T-helper 2 cell treated with Interferon-gamma antibody and Interleukin-4, amounts not matched to agents 100 ng/mL and 5 ng/mL, for 36 hours (primary cell): ENCODE results near the gene YWHAQ. TPM values are rescaled to one million over a fixed set of nuclear protein-coding genes. Genes with fewer than 3 reads are reported as not detected.
"Not testable (repeated sequence)": the region's sequence is repeated elsewhere in the genome, so short reads cannot be mapped to it uniquely, and the experiment has no call there.

Experiments used
- intact Hi-C: fragments of 100-400 bp; cut with micrococcal nuclease; formaldehyde crosslinking; loops from one replicate; pipeline ENCODE4 v1.15.1; 2023
- total RNA-seq: library from RNA; stranded (reverse); gene quantifications from 2 replicates; pipeline ENCODE4 v1.2.3, GENCODE V29; 2022

Gene YWHAQ
- total RNA-seq, 1 donor from 2014 or later: 286 TPM

DNA sequence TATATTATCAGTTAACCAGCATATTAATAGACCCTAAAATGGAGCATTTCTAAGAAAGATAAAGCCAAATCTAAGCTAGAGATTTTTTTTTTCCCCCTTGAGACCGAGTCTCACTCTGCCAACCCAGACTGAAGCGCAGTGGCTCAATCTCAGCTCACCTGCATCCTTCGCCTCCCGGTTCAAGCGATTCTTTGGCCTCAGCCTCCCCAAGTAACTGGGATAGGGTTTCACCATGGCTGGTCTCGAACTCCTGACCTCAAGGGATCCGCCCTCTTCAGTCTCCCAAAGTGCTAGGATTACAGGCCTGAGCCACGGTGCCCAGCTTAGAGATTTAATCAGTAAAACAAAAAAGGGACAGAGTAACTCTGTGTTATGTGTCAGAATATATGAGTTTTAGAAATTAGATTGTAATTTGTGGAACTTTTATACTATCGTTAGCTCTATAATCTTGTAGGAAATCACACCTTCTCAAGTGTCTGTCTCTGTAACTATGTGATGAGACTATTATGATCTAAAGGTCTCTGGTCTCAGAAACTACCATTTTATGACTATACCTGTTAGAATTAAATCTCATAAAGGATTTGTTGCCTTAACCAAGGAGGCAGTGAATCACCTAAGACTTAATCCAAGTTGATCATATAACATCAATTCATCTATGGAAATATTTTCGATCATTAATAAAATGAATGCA lies 34.0 kb downstream of the YWHAQ start:
- intact Hi-C loops: no loop called here

DNA sequence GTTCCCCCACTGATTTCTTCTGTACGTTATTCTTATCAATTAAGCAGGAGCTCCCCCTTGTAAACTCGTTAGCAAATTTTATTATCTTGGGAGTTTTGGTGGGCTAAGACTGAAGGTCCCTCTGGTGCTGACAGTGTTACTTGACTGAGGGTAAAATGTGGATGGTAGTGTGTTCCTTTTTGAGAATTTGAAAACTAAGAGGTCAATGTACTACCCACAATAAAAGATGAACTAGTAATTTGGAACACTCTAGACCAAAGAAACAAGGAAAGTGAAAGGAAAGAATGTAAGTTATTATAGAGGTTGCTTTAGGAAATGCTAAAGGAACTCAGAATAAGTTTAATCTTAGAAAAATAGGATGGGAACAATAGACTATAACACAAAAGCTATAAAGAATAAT lies 35.1 kb downstream of the YWHAQ start:
- intact Hi-C loops: loop anchor here (2.0 kb wide), 2 partner anchors 13 to 59 kb away; no protein-coding TSS in a partner anchor

DNA sequence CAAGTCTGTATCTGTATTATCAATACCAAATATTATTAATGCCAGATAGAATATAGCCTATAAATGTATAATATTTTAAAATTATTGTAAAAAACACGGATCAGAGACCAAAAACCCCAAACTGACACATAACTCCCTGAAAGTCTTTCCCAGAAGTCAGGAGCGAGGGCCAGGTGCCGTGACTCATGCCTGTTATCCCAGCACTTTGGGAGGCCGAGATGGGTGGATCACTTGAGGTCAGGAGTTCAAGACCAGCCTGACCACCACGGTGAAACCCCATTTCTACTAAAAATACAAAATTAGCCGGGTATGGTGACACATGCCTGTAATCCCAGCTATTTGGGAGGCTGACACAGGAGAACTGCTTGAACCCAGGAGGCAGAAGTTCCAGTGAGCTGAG lies 35.5 kb downstream of the YWHAQ start:
- intact Hi-C loops: loop anchor here (2.0 kb wide), 2 partner anchors 14 to 60 kb away; no protein-coding TSS in a partner anchor

DNA sequence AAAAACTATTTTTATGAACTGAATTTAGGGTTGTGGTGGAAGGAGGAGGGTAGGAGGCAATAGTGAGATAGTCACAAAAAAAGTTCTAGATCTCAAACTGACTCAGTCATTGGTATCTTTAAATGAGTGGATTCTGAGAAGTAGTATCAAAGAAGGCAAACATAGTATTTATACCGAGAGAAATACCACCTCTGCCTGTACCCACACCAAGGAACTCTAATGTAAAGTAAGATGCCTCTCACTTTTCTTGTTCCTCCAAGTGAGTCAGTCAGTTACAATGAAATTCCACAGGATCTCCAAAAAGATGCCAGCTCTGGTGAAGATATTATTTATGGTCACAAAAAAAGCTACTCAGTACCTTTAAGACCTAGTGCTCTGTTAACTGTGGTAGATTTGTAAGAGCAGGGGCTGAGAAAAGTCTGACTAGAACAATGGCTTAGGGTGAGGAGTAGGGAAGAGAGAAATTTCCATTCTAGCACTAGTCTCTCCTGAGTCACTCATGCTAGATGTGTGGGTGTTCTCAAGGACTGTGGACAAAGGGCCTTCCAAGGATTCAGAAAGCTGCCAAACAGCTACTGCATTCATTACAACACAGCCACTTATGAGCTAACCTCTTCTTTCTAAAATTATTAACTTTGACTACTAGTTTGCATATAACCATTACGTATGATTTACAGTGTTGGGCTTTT lies 36.3 kb downstream of the YWHAQ start:
- intact Hi-C loops: loop anchor here (2.0 kb wide), 2 partner anchors 14 to 60 kb away; no protein-coding TSS in a partner anchor

DNA sequence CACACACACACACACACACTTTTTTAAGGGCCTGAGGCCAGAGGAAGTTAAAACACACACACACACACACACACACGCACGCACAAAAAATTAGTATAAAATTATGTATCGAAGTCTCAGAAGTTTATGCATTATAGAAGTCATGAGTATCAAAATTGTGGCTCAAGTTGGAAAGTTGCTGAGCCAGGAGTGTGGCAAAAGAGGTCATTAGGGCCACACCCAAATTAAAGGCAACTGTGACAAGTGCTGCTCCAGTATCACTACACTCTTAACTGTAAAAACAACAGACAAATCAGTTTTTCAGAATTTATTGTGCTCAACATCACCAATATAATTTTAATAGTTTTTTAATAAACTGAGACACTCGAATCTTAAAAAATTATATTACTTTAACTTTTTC lies 36.9 kb downstream of the YWHAQ start:
- intact Hi-C loops: loop anchor here (2.0 kb wide), 2 partner anchors 15 to 61 kb away; no protein-coding TSS in a partner anchor

DNA sequence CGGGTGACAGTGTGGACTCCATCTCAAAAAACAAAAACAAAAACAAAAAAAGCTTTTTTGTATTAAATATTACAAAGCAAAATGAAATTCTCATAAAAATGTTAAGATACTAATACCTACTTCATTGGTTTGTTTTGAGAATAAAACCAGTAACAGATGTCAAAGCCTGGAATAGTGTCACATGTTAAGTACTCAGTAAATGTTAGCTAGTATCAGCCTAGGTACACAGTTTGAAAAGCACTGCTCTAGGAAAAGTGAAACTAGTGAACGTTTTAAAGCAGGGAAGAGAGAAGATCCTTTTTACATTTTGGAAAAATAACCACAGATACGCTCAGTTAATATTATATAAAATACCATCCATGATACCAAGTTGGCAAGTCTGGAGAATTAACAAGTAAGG lies 38.1 kb downstream of the YWHAQ start:
- intact Hi-C loops: no loop called here

DNA sequence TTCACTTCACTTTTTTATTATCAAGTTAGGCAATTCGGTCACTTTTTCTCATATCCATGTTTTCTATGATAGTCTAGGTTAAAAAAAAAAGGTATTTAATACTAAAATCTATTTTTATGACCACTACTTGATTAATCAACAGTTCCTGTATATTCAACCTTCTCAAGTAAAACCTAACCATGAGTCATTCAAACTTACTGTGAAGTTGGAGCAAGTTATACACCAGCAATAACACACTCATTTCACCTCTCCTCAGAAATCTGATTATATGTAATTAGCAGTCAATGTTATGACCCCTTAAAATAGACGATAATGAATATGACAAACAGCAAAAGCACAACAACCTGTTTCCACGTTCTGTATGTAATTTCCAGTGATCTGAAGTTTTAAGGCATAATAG lies 40.2 kb downstream of the YWHAQ start:
- intact Hi-C loops: no loop called here

DNA sequence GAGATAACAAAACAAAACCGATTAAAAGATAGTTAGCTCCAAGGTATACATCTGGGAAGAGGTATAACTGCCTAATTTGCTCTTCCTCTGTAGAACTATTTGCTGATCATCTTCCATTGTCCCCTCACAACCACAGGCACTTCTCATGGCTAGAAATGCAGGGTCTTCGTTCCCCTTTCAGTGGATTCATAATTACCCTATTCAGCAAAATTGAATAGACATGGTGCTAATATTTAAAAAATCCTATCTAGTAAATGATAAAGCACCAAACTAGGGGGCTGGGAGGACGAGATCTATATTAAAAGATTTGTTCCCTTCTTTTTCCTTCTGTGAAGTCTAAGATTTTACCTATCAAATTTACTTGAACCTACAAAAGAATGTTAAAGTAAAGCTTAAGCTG lies 44.3 kb downstream of the YWHAQ start:
- intact Hi-C loops: no loop called here

DNA sequence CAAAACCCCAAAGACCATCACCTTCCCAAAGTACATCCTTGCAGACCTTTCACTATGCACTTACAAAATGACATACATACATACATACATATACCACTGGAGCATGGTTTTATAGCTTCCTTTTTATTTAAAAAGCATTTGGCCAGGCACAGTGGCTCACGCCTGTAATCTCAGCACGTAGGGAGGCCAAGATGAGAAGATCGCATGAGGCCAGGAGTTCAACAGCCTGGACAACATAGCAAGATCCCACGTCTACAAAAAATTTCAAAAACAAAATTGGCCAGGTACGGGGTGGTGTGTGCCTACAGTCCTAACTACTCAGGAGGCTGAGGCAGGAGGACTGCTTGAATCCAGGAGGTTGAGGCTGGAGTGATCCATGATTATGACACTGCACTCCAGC lies 45.3 kb downstream of the YWHAQ start:
- intact Hi-C loops: no loop called here

DNA sequence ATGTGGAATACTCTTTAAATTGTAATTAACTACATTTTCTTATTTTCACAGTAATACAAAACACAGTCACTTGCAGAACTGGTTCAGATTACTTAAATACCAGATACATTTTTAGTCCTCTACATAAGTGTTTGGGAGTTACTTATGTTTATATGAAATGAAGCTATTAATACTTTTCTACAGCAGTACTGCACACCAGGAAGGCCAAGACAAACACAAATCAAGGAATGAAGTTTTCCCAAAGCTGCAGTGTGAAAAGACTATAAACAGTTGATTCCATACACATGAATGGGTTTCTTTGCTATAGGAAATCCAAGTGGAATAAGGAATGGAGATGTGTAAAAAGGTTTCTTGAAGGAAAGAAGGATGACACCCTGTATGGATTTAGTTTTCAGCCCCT lies 45.9 kb downstream of the YWHAQ start:
- intact Hi-C loops: not testable (repeated sequence)

DNA sequence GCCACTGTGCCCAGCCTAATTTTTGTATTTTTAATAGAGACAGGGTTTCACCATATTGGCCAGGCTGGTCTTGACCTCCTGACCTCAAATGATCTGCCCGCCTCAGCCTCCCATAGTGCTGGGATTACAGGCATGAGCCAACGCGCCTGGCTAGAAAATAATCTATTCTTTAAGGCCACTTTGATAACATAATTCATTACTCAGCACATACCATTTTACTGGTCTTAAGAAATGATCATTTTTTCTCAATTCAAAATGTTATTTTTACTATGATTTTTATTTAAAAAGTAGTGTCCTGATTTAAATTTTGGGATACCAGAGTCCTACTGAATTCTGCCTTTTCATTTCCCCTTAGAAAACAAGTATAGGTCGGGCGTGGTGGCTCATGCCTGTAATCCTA lies 48.2 kb downstream of the YWHAQ start:
- intact Hi-C loops: no loop called here

DNA sequence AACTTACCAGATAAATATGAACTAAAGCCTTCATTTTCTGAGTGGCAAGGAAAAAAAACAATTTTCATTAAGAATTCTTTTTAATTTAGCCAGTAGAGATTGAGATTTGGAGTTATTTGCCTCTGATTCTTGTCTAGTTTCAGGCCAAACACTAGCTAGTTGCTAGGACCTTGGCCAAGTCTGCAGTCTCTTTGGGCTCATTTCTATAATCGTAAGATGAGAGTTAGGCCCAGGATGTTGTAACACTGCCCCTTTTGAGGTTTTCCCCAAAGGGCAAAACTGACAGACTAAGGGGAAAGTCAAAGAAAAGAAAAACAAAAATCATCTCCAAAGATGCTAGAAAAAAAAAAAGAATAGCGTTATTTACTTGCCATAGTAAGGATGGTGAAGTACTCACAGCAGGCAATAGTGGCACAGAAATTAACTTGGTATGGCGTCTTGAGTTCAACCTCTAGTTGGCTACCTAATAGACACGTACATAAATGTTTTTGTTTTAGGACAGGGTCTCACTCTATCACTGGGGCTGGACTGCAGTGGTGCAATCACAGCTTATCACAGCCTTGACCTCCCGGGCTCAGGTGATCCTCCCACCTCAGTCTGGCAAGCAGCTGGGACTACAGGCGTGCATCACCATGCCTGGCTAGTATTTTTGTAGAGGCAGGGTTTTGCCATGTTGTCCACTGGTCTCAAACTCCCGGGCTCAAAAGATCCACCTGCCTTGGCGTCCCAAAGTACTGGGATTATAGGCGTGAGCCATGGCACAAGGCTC lies 52.1 kb downstream of the YWHAQ start:
- intact Hi-C loops: no loop called here

DNA sequence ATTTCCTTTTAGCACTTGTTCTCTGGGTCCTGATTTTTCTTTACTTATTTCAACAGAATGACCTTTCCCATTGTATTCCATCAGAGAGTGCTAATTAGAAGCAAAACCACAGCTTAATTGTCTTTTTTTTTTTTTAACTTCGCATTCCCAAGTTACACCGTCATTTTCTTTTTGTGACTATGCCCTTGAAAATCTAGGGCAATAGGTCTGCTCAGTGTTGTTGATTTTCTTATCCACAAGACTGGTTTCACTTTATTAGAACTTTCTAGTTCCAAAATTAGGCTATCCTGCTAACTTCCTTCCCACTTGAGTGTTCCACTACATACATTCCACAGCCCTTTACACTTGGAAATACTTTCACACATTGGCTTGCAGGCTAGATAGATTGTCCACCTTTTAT lies 56.5 kb downstream of the YWHAQ start:
- intact Hi-C loops: no loop called here

DNA sequence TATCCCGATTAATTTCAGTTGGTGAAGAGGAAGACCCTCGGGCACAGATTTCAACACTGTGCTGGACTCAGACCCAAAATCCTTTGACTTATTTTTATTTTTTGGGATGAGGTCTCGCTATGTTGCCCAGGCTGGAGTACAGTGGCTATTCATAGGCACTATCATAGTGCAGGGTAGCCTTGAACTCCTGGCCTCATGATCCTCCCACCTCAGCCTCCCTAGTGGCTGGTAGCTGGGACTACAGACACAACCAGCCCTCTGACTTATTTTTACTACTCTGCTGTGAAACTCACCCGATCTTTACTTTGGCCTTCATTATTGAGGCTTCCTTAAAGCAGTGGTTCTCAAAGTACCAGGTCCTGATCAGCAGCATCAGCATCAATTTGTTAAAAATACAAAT lies 57.0 kb downstream of the YWHAQ start:
- intact Hi-C loops: no loop called here

DNA sequence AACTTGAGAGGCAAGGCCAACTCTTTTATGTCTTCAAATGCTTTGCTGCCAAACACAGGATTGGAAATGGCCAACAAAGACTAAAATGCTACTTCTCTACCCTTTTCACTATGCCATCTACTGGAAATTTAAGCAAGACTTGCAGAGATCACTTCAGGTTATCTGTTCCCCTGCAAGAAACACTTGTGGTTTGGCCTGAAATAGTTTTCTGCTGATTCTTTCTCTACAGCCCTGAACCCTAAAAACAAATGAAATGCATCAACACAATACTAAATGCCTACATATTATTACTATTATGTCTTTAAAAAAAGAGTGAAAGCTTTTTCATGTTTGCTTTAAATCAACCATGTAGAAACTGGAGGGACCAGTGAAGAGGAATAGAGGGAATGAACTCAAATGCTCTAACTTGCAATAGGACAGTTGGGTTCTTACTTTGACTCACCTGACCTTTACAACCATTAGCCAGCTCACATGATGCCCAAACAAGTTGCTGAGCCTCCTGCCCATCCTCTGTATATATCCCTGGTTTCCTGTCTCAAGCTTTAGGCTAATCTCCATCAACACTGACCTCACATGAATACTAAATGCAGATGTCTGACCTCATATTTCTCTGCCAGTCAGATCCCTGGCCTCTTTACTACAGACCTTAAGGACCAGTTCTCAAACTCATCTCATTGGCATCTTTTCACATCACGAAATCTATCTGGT lies 57.6 kb downstream of the YWHAQ start:
- intact Hi-C loops: no loop called here

DNA sequence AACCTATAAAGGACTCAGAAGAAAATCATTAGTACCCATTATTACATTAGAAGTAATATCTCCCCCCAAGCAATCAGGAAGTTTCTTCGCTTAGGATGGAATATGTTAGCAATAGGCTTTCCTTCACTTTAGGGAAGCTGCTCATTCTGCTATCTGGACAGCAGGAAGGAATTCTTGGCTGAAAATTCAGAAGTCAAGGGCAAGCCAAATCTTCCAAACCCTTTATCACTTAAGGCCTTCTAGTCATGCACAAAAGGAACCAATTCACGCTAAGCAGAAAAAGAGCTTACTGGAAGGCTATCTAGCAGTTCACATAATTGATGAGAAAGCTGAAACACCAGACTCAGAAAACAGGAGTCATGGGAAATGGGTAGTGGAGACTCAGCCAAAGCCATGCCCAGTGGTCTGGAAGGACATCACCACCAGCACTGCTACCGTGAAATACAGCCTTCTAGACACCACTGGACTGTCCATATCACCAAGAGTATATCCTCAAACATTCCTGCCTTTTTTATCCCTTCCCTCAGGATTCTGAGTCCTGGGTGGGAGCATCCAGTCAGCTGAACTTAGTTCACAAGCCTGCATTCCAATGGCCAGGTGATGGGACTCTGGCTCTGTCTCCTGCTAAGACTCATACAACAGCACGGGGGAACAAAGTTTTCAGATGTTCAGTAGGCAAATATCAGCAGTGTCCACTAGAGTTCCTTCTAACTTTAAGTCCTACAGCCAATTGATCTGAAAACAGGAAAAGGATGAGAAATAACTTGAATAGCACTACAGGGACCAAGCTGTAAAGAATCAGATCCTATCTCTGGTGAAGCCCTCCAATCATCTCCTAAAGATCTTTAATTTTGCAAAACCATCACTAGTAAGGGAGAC lies 60.4 kb downstream of the YWHAQ start:
- intact Hi-C loops: no loop called here

DNA sequence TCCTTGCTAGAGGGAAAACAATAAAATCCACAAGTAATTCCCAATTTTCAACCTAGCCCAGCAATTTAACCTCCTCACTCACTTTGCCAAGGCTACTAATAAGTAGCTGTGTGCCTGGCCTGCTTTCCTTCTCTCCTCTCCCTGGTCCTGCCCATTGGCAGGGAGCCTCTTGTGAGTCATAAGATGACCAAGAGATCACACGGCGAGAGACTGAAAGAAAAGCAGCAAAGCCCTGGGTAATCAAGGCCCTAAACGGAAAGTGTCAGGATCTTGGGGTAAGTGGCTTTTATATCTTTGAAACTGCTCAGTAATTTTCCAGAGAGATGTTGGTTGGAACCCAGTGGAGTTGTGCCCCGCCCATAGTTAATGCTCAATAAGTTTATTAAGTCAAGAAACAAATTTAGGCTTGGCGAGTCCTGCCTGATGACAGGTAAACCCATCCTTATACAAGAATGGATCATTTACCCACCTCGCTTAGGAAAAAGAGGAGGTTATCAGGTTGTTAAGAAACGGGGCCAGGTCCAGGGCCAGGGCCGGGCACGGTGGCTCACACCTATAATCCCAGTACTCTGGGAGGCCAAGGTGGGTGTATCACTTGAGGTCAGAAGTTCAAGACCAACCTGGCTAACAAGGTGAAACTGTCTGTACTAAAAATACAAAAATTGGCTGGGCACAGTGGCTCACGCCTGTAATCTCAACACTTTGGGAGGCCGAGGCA lies 65.2 kb downstream of the YWHAQ start:
- intact Hi-C loops: no loop called here

DNA sequence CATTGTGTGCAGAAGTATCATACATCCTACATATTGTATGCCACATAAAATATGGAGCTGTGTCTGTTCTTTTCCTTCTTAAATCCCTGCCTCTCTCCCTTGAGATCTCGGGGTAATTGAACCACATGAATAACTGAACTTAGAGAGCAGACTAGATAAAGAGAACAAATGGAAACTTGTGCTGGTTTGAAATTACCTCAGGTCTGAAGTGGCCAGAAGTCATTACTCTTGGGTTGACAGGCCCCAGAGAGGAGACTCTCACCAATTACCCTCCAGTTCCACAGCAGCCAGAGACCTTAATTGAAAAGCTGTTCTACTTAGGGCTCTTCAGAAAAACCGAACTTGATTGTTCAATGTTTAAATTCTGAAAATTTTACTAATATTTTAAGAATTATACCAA lies 70.2 kb downstream of the YWHAQ start:
- intact Hi-C loops: no loop called here

DNA sequence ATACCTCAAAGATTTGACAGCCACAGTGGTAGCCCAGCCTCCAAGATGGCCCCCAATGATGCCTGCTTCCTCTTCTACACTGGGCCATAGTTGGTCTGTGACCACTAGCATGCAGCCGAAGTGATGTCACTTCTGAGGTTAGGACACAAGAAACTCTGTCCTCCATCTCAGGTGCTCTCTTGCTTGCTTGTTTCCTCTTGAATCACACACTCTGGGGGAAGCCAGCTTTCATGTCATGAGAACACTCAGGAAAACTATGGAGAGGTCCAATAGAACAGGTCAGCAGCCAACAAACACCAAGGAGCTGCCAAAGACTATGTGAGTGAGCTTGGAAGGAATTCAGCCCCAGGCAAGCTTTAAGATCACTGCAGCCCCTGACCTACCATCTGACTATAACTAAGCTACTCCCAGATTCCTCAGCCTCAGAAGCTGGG lies 71.8 kb downstream of the YWHAQ start:
- intact Hi-C loops: loop anchor here (5.0 kb wide), 1 partner anchor 193 kb away; no protein-coding TSS in a partner anchor
